HK-2 (cell line): ENCODE data around the gene CDHR3.

ENCODE experiments used
- DNase-seq: peaks from one replicate; pipeline ENCODE4 v3.0.0-alpha.2; 2018; ENCODE audit not compliant: unreplicated experiment

Gene CDHR3

DNA sequence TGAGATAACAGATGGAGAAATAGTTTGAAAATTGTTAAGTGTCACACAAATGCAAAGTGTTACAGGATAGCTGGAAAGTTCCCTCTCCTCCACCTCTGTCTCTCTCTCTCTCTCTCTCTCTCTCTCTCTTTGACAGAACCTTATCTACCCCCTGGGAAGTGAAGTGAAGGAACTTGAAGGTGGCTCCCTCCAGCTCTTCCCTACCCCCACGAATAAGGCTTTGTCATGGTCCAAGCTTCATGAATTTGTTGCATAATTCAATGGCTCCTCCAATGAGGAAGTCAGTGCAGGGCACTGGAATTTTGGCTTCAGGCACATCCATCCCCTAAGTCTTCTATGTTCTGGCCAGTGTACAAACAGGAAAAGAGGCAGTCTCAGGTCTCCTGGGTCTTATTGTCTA is 66.4 kb downstream of the CDHR3 start:
- no peak for DNase-seq

DNA sequence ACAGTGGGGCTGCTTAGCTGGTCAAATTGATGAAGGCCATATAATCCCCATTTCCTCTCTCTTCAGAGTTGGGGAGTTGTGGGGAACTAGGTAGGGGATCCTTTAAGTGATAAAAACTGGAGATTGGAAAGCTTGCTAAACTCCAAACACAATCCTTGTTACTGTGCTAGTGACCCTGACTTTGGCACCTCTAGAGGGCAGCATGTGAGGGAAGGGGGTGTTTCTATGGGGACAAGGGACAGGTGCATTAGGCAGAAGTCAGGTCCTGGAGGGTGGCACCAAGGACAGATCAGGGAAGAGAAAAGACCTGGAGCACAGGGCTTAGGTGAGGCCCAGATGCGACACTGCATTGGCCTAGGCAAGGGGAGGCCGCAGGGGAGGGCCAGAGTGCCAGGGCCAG is 66.9 kb downstream of the CDHR3 start:
- DNase-seq: no peak

DNA sequence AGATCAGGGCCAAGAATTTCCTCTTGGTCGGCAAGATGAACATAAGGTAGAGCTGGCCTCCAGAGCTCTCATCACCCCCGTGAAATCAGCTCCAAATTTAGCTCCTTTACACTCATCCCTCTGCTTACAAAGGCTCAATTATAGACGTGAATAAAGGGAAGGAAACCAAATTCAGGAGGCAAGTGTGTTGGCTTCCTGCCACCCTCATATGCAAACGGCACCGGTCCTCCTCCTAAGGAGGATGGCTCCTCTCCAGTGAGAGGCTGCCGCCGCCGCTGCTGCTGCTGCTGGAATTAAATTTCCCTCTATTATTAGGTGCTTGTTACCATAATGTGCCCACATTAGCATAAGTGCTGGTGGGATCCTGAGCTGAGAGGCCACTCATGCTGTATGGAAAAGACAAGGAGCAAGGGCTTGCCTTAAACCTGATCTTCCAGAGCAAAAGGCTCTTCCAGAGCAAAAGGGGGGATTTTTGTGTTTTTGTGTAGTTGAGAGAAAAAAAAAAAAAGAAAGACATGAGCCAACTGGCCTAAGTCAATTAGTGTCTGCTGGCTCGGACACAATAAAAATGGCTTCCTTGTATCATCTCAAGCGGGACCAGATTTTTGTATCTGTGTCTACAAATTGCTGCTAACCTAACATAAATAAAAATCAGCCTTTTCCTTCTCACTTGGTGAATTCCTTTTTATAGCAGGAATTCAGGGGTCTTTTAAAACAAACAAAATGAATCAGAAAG is 68.4 kb downstream of the CDHR3 start:
- DNase-seq: no peak

DNA sequence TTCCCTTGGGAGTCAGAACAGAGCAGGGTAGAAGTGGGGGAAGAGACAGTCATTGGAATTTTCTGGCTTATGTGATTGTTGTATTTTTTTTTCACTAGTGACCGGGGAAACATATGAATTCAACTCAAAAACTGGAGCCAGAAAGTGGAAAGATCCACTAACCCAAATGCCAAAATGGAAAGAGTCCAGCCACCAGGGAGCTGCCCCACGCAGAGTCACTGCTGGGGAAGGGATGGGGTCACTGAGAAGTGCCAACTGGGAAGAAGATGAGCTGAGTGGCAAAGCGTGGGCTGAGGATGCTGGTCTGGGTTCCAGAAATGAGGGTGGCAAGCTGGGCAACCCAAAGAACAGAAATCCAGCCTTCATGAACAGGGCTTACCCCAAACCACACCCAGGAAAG is 69.2 kb downstream of the CDHR3 start:
- no peak for DNase-seq

DNA sequence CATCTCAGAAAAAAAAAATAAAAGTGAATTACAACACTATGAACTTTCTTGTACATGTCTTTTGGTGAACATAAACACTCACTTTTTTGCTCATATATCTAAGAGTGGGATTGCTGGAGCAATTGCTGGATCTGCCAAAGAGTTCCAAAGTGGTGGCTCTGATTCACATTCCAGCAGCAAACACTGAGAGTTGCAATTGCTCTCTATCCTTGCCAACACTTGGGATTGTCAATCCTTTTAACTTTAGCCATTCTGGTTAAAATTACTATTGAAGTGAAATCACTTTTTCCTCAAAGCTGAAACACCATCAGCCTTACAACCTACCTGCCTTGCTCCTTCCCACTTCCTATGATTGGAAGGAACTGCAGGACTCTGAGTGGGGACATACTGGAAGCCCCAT is 70.7 kb downstream of the CDHR3 start:
- no peak for DNase-seq

DNA sequence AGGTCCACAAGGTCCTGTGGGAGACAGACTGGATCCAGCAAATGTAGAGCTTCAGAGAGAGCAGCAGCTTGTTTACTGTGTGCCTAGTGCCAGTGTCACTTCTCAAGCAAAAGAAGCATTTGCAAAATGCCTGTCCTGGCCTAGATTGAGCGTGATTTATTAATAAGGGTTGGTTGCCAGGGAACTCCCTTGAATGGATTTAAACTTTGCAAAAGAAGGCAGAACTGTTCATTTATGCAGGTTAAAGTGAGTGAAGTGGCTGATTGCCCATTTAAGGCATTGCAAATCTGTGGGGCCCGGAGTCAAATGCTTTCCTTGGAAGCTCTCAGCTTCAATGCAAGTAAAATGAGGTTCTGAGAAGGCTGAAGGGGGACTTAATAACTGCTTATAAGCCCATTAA is 71.3 kb downstream of the CDHR3 start:
- no peak for DNase-seq

DNA sequence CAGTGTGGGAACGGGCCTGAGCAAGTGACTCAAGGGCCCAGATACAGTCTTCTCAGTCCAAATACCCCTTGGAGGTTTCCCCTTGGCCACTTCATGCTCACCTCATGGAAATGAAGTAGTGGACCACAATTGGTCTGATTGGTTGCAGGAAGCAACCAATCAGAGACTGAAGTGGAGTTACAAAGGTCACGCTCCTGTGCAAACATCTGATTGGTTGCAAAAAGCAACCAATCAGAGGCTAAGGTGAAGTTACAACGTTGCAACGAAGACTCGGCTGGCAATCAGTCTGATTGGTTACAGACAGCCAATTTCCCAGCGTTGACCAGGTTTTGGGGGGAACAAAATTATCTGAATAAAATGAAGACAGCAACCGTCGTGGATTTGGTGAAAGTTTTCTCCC is 72.5 kb downstream of the CDHR3 start:
- DNase-seq: no peak

DNA sequence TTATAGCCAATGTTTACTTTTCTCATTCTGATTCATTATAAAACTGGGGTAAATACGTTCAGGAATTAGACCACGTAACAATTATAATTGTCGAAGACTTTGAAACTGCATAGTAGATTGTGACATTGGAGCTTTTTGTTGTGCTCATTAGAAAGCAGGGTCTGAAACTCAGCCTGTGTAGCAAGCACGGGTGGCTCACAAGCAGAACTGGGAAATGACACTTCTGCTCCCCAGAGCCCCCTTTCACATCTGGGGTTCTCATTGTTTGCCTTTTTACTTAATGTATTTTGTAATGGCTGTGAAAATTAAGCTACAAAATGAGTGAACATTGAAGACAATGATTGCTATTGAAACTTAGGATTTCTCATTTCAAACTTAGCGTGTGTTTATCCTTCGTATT is 72.9 kb downstream of the CDHR3 start:
- no peak for DNase-seq

DNA sequence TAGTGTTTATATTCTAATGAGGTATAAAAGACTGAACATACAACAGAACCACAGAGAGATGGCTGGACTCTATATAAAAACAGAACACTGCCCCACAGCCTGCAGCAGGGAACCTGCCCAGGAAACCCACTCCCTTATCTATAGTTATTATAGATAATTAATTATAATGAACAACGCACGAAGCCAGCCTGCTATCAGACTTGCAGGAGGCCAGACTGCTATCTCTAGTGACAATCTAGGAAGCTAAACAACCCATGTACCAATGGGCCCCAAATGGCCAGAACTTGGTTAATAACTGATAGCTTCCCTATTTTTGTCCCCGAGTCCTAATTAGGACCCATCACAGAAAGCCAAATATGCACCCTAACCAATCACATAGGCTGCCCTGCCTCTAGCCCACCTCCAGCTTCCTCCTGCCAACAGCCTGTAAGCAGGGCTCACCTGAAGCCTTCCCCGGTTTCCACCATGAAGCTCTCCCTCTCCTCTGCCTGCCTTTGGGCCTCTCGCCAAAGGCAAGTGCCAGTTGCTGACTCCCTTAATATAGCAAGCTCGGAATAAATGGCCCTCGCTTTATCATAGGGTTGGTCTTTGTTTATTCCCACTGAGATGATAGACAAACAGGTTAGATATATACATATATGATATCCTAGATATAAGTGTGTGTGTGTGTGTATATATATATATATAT is 74.6 kb downstream of the CDHR3 start:
- DNase-seq: no peak

DNA sequence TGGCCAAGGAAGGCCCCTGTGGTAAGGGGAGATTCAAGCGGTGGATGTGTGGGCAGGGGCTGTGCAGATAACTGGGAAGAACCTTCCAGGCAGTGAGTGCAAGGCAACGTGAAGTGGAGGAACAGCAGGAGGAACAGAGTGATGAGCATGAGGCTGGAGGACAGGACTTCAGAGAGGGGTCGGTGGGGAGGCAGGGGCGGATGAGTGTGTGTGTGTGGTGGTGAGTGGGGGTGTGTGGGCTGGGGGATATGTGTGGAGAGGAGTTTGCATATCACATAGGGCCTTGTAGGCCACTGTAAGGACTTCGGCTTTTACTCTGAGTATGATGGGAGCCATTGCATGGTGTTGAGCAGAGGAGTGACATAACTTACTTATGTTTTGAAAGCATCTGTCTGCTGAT is 75.2 kb downstream of the CDHR3 start:
- DNase-seq: no peak

DNA sequence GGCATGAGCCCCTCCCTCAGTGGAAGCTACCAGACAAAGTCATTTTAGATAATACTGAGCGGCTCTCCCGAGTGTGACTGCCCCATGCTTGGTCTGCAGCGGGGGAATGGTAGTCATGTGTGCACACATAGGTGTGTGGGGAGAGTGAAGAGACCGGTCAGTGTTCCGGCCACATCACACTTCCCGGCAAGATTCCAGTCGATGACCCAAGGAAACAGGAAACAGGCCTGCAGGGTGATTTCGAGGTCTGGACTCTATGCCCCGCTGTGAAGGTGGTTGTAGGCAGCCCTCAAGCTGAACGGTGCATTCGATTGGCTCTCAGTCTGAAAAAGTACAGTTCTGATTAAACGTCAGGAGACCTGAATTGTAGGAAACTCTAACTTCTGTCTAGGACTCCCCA is 75.9 kb downstream of the CDHR3 start:
- DNase-seq: no peak

DNA sequence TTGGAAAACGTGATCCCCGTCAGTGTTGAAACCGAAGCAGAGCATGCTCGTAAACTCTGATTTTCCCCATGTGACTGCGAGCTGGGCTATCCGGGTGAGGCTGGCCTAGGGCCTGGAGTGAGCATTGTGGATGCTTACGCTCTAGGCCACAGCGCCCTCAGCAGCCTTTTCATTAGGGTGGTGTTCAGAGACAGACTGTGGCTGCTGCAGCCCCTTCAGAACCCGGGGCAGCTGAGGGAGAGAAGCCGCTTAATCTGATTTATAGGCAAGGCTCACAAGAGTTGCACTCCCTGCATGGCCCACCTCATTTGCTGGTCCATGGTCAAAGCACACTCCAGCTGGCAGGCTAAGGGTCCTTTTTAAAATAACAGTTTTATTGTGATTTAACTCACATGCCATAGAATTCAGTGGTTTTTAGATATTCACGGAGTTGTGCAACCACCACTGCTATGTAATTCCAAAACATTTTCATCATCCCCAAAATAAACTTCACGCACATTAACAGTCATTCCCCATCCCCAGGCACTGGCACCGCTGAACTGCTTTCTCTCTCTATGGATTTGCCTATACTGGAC is 76.5 kb downstream of the CDHR3 start:
- no peak for DNase-seq

DNA sequence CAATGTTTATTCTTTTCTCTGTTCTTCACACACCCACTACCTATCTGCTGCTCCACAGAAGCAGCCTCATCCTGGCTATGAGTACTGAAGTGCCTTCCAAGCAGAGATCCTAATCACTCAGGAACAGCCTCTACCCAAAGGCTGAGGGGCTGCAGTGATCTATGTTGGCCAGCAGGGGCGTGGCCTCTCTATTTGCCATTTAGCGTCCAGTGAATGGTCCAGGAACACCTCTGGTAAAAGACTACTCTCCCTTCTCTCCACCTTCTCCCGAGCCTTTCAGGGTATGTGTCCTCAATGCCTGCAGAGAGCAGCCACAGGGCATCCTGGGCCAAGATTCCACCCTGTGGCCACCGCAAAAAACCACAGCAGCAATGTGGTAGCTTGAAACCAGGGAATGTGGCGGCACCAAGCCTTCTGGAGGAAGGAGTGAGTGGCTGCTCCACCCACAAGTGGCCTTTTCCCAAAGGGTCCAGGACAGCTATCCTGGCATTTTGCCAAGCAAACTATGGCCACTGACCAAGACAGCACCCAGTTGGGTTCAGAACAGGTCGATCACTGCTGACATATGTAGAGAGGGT is 78.2 kb downstream of the CDHR3 start:
- DNase-seq: no peak

DNA sequence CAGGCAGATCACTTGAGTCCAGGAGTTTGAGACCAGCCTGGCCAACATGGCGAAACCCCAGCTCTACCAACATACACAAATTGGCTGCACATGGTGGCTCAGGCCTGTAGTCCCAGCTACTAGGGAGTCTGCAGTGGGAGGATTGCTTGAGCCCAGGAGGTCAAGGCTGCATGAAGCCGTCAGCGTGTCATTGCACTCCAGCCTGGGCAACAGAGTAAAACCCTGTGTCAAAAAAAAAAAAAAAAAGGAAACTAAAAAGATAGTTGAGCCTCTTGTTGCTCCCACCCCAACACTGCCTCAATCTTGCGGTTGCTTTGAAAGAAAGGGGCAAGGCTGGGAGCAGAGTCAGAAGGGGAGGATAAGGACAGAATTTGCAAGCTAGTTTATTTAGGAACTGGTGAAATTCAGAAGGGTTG is 79.1 kb downstream of the CDHR3 start:
- no peak for DNase-seq

DNA sequence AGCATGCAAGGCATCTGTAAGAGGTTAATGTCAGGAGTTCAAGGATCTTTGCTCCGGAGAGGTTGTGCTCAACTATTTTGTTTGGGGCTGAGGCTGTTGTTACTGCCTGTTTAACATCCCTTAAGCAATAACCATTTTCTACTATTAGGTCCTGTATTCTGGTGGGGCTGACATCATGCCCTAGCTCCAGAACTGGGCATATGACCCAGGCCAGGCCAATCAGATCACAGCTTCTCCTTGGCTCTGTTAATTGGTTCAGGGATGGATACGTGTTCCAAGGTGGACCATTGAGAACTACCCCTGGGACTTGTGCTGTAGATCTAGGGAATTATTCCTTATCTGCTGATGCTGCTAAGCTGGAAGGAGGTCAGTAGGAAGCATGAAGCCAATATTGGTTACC is 82.1 kb downstream of the CDHR3 start:
- no peak for DNase-seq

DNA sequence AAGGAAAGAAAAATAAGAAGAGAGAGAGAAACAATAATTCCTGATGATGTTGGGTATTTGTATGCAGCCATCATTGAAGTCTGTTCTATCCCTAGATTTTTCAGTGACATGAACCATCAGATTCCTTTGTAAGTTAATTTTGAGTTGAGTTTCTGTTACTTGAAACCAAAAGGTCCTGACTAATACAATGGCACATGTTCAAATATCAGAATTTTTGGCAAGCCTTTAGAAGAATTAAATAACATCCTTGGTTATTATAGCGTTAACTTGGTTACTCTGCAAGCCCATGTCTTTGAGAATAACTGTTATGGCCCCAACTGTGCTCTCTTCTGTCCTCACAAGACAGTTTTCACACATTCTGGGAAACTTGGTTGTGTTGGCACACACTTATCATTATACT is 82.5 kb downstream of the CDHR3 start:
- no peak for DNase-seq

DNA sequence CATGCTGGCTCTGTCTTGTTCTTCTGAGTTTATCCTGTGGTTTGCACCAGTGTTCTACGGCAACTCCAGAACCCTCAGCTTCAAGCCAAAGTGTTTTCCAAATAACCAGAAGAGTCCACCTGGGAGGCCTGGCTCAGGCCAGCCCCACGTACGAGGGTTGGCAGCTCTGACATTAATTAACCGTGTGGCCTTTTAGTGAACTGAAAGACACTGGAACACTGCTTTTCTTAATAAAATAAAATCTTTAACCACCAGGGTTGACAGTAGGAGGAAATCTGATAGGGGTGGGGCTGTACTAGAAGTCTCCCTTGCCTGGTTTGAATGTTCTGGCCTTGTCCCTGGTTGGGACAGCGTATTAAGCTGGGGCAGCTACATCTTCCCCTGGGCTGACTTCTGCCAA is 84.1 kb downstream of the CDHR3 start:
- no peak for DNase-seq

DNA sequence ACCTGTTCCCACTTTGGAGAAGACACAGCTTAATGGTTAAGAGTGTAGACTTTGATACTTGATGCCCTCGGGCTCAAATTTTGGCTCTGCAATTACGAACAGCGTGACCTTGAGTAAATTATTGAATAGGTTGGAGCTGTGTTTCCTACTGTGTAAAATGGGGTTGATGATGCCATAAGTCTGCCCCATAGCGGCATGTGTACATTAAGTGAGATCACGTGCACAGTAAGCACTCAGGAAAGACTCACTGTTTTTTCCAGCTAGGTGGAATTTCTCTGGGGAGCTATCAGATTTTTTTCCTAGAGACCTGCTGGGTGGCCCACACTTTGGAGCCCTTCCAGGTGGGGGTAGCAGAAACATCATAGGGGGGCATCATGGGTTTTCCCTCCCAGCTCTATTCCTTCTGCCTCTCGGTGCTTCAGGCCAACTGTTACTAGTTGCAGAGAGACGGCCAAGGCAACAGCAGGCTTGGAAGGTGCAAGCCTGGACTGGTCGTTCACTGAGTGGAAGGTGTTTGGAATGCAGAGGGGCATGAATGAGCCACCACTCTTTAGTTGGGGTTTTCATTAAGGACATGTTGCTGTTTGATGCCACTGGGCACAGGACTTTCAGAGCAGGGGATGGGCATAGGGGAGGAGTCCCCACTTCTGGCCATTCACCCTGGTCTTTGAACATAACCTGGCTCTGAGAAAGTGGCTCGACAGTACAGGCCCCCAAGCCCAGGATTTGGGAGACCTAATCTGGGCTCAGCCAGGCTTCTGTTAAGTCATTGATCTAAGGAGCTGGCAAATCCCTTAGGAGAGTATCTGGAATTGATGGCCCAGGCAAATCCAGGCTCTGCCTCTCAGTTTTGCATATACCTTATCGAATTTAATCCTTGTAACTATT is 85.0 kb downstream of the CDHR3 start:
- DNase-seq: no peak

DNA sequence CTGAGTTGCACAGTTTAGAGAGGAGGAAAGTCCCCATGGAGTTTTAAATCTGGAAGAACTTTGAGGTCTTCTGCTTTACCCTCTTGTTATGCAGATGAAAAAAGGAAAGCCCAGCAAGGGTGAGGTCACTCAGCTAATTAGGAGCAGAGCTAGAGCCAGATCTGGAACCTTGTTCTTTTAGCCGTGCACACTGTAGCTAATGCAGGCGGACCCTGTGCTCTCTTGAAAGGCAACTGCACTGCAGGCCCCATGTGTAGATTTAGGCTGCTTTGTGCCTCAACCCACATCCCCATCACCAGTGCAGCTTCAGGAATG is 85.6 kb downstream of the CDHR3 start:
- DNase-seq: no peak

DNA sequence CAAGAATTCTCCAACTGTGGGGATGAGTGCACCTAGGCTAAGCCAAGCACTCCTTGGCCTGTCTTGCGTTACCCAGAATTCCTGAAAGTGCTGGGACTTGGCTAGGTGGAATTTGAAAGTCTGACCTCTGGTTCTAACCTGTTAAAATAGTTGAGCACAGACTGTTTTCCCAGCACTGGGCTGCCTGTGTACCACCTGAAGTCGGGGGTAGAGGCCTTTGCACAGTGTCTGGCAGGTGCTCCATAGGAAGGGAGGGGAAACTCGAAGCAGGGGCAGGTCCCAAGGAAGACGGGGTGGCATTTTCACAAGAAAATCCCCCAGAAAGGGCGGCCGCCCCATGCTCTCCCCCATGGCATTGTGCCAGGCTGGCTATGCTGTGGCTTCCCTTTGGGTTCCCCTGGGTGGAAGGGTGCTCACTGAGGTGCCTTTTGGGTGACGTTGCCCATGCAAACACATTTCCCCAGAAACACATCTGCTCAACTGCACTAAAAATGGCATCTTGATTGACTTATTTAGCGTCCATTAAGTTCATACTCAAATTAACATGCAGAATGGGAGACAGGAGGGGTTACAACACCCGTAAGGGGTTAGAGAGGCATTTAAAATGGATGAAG is 86.2 kb downstream of the CDHR3 start:
- DNase-seq: no peak

DNA sequence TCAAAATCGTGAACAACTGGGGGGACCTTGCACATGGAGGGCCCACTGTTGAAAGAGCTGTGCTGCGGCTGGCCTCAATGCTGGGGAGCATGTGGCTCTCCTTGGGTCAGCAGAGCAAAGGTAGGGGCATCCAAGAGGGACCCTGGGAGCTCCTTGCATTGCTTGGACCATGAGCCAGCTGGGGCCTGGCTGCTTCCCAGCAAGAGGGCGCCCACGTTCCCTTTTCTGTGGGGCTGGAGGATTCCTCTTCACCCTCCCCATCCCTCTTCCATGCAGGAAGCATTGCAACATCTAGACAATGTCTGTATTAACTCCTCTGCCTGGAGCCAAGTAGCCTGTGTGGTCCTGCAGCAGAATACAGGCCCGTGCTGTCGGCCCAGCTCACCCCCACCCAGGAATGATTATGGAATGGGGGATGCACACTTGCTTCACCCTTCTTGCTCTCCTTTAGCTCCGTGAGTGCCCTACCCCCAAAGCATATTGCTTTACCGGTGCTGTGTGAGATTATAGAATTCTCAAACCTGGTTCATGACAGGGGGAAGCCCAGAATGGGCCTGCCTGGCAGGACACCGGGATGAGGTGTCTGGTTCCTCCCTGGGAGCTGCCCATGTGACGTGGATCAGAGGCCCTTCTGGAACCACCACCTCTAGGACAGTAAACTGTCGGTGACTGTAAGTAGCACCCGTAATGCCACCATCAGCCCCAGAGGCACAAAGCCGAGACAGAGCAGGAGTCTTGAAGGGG is 87.1 kb downstream of the CDHR3 start:
- DNase-seq: no peak
